Suprapubic skin (tissue), 4 donors: ENCODE measurements around the gene SMIM13.

Source experiments
- CTCF ChIP-seq, 2 donors: fragments of 200-600 bp in 1 of 2; fragments of 450-650 bp in 1 of 2; sonication (generic) in 1 of 2; IDR thresholded peaks; one replicate each; pipeline ENCODE4 v1.5.1; 2016 to 2019; ENCODE audit warnings: antibody characterized with exemption in 2 of 2, mild to moderate bottlenecking in 1 of 2, moderate library complexity in 1 of 2
- EP300 ChIP-seq: sonication (generic); formaldehyde crosslinking; IDR thresholded peaks from one replicate; pipeline ENCODE4 v1.6.1; 2017; ENCODE audit warnings: antibody characterized with exemption
- POLR2A ChIP-seq, 2 donors: fragments of 450-650 bp; IDR thresholded peaks; one replicate each; pipeline ENCODE4 v1.6.1; 2017; ENCODE audit warnings: antibody characterized with exemption in 2 of 2, mild to moderate bottlenecking in 2 of 2, moderate library complexity in 2 of 2
- POLR2AphosphoS5 ChIP-seq, 3 donors: sonication (generic); formaldehyde crosslinking; IDR thresholded peaks; one replicate each; pipeline ENCODE4 v1.6.1; 2017; ENCODE audit warnings: antibody characterized with exemption in 3 of 3

- TF ChIP-seq CTCF (IDR thresholded peaks at IDR 0.05), result no peak
- no peak for TF ChIP-seq POLR2AphosphoS5 (IDR thresholded peaks at IDR 0.05)
- TF ChIP-seq POLR2A (IDR thresholded peaks at IDR 0.05), result no peak
- TF ChIP-seq EP300, result no peak
These were observed 17.5 kb downstream of the SMIM13 start, which contains the start of gene ERVFRD-1 for GRCh38 chr6:11110921-11111768.
